Neural progenitor cell (in vitro differentiated cells): ENCODE measurements around the gene ZNF322.

ENCODE experiments used
- EZH2phosphoT487 ChIP-seq: fragments of 200-600 bp; sonication (generic); IDR thresholded peaks from 2 replicates; pipeline ENCODE4 v1.6.1; 2017; ENCODE audit warnings: antibody characterized with exemption
- TF ChIP-seq, protein P1 (sequence below): fragments of 200-600 bp; sonication (generic); IDR thresholded peaks from 2 replicates; pipeline ENCODE4 v1.5.1; 2017; ENCODE audit warnings: antibody characterized with exemption, mild to moderate bottlenecking

DNA sequence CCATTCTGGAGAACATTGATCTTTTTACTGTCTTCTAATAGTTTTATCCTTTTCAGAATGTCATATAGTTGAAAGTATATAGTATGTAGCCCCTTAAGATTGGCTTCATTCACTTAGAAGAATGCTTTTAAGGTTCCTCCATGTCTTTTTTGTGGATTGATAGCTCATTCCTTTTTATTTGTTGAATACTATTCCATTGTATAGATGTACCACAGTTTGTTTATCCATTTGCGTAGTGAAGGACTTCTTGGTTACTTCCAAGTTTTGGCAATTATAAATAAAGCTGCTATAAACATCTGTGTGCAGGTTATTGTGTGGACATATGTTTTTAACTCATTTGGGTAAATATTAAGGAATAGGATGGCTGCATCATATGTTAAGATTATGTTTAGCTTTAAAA lies 35.0 kb downstream of the ZNF322 start:
- TF ChIP-seq, protein P1, sequence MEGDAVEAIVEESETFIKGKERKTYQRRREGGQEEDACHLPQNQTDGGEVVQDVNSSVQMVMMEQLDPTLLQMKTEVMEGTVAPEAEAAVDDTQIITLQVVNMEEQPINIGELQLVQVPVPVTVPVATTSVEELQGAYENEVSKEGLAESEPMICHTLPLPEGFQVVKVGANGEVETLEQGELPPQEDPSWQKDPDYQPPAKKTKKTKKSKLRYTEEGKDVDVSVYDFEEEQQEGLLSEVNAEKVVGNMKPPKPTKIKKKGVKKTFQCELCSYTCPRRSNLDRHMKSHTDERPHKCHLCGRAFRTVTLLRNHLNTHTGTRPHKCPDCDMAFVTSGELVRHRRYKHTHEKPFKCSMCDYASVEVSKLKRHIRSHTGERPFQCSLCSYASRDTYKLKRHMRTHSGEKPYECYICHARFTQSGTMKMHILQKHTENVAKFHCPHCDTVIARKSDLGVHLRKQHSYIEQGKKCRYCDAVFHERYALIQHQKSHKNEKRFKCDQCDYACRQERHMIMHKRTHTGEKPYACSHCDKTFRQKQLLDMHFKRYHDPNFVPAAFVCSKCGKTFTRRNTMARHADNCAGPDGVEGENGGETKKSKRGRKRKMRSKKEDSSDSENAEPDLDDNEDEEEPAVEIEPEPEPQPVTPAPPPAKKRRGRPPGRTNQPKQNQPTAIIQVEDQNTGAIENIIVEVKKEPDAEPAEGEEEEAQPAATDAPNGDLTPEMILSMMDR = no peak
- no peak for TF ChIP-seq EZH2phosphoT487
